Germinal center (tissue), 1 donor: ENCODE measurements around the gene VPS35.
"Not testable (repeated sequence)": the region's sequence is repeated elsewhere in the genome, so short reads cannot be mapped to it uniquely, and the experiment has no call there.

Experiments
- DNase-seq: peaks from one replicate; pipeline ENCODE4 v3.0.0; 2012; ENCODE audit warnings: mixed read lengths, low spot score

VPS35 gene

GRCh38 chr16:46658925-46659324 is 30.1 kb downstream of the VPS35 start:
- DNase-seq: peak; percentile 36

GRCh38 chr16:46651305-46651704 is 37.7 kb downstream of the VPS35 start:
- DNase-seq: no peak

- DNase-seq: no peak
These were observed 38.7 kb downstream of the VPS35 start for GRCh38 chr16:46650254-46650623.

- DNase-seq: no peak
These were observed 39.3 kb downstream of the VPS35 start for GRCh38 chr16:46649588-46650253.

GRCh38 chr16:46648656-46649055 is 40.3 kb downstream of the VPS35 start:
- DNase-seq: no peak

GRCh38 chr16:46638947-46639925 is 49.7 kb downstream of the VPS35 start:
- DNase-seq: no peak

- DNase-seq: no peak
These were observed 55.9 kb downstream of the VPS35 start for GRCh38 chr16:46632778-46633733.

- no peak for DNase-seq
These were observed 59.4 kb downstream of the VPS35 start for GRCh38 chr16:46629331-46630219.

GRCh38 chr16:46627746-46628145 is 61.2 kb downstream of the VPS35 start:
- DNase-seq: no peak

- not testable (repeated sequence) for DNase-seq
These were observed 62.3 kb downstream of the VPS35 start for GRCh38 chr16:46626681-46627080.

- DNase-seq: not testable (repeated sequence)
These were observed 64.1 kb downstream of the VPS35 start for GRCh38 chr16:46624862-46625261.

GRCh38 chr16:46623707-46624106 is 65.3 kb downstream of the VPS35 start:
- not testable (repeated sequence) for DNase-seq

GRCh38 chr16:46623246-46623645 is 65.7 kb downstream of the VPS35 start:
- not testable (repeated sequence) for DNase-seq

GRCh38 chr16:46621934-46622676 is 66.9 kb downstream of the VPS35 start:
- DNase-seq: no peak

GRCh38 chr16:46621006-46621933 is 67.7 kb downstream of the VPS35 start, which contains the start of gene SHCBP1:
Gene SHCBP1 (minus strand): TSS chr16:46621379. CDS start chr16:46621359, 20 bp downstream.
- peak; percentile 93 for DNase-seq

GRCh38 chr16:46620266-46621005 is 68.5 kb downstream of the VPS35 start:
- DNase-seq: peak; percentile 54

GRCh38 chr16:46618516-46618915 is 70.5 kb downstream of the VPS35 start:
- DNase-seq: no peak

GRCh38 chr16:46614006-46614405 is 75.0 kb downstream of the VPS35 start:
- DNase-seq: no peak
